ENCODE results near the gene RAE1. TPM values are rescaled to one million over a fixed set of nuclear protein-coding genes. Genes with fewer than 3 reads are reported as not detected.

RAE1 gene
- total and polyA plus RNA-seq, 2 donors (not counting 3 experiments of a cell fraction or from before 2014, with no cell fraction given) = 34.1 to 55.8 TPM

DNA sequence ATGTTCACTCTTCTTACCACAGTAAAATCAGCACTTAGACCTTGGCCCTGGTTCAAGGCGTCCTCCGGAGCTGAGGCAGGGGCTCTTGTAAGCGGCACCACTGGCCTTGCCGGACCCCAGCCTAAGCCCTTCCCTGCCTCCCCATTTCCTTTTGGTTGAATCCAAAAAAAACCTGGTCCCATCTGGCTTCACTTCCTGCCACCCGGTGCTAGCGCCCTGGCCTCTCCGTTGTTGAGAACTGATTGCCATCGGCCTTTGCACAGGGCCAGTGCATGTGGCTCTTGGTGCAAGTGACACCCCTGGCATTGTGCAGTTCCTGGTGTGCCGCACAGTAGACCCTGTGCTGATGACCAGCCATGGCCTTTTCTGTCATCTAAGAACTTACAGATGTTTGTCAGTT lies 21.1 kb downstream of the RAE1 start:
- Histone ChIP-seq H2AFZ (ENCODE audit: low read depth, low read length) (no peak overlapping the region), H3K4me3 (replicated peaks in 1 of 3; ENCODE audit: insufficient read depth in 1 of 3, low read depth in 1 of 3, low read length in 3 of 3) (no peak overlapping the region), H3K9ac (replicated peaks; ENCODE audit: extremely low read depth, insufficient read depth, low read length) (no peak overlapping the region), H3K4me2 (ENCODE audit: insufficient read depth, low read length) (no peak overlapping the region), H3K27me3 (ENCODE audit: control insufficient read depth in 2 of 2, insufficient read depth in 2 of 2, low read length in 2 of 2) (no peaks in the 10 kb centered on the region), H3K27ac (ENCODE audit: insufficient read depth, low read depth, low read length) (no peak overlapping the region), H3K79me2 (ENCODE audit: control insufficient read depth, insufficient read depth, low read length) (no peaks in the 10 kb centered on the region), H3K36me3 (ENCODE audit: control insufficient read depth in 2 of 2, extremely low read depth in 1 of 2, insufficient read depth in 2 of 2, low read length in 2 of 2) (peaks cover 40 to 58% of the 10 kb centered on the region in 2 experiments), H3K9me1 (replicated peaks; ENCODE audit: control insufficient read depth, extremely low read depth, insufficient read depth, low read length) (no peaks in the 10 kb centered on the region), H3K9me3 (replicated peaks; ENCODE audit: control insufficient read depth, insufficient read depth, low read length) (no peaks in the 10 kb centered on the region), H3K4me1 (ENCODE audit: control insufficient read depth, extremely low read depth, insufficient read depth, low read length) (no peaks in the 10 kb centered on the region), H4K20me1 (replicated peaks; ENCODE audit: control insufficient read depth, extremely low read depth, insufficient read depth, low read length) (no peaks in the 10 kb centered on the region)
- no peak for TF ChIP-seq JUN (IDR thresholded peaks at IDR 0.05; ENCODE audit: borderline replicate concordance, insufficient read depth, insufficient read length, low read depth)
- POLR2A ChIA-PET = no interaction called here
- no peak for DNase-seq (ENCODE audit: low read depth, low spot score)
- dilution Hi-C loops (cut with MboI; ENCODE audit: extremely low pct_ligation_motif_present, low sequenced_read_pairs) = no loop called here
- no TSS peak for BruUV-seq (replicated peaks)
- CTCF ChIA-PET = no interaction called here
- no peak for FAIRE-seq
- intact Hi-C loops (cut with micrococcal nuclease) = no loop called here

DNA sequence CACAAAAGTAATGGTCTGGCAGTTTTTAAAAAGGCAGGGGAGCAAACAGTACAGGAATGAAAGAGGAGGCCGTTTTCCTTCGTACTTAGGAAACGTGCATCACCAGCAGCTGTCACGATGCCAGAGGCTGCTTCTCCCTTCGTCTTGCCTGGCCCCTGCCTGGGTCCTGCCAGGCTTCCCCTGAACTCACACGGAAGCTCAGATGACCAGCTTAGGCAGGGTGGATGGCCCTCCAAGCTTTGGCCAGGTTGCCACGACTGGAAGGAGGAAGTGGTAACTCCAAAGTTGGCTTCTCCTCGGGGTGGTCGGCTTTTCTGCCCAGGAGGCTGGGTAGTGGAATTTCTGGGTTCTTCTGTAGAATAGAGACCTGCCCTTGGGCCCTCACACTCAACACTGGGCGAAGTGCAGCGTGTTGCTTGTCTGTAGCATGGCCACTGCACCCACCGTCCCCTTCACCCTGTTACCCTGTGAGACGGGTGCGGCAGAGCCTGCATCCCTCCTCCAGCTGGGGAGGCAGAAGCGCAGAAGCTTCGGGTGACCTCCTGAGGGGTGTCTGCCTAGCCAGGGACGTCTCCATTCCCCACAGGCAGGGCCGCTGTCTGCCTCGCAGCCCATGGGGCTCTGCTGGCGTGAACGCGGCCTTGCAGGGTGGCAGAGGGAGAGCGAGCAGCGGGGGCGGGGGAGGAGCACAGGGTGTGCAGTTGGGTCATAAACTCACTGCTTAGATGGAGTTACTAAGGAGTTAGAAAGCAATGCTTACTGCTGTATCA lies 21.7 kb downstream of the RAE1 start:
- CTCF ChIA-PET = no interaction called here
- DNase-seq (ENCODE audit: low read depth, low spot score) (no peak), FAIRE-seq (no peak)
- H3K27ac ChIP-seq (ENCODE audit: insufficient read depth, low read depth, low read length) = no peak overlapping the region
- no peaks in the 10 kb centered on the region for H3K27me3 ChIP-seq (ENCODE audit: control insufficient read depth in 2 of 2, insufficient read depth in 2 of 2, low read length in 2 of 2)
- H3K9ac ChIP-seq (replicated peaks; ENCODE audit: extremely low read depth, insufficient read depth, low read length) = no peak overlapping the region
- no peaks in the 10 kb centered on the region for H4K20me1 ChIP-seq (replicated peaks; ENCODE audit: control insufficient read depth, extremely low read depth, insufficient read depth, low read length)
- H3K4me2 ChIP-seq (ENCODE audit: insufficient read depth, low read length) = no peak overlapping the region
- BruUV-seq (replicated peaks) = no TSS peak
- H2AFZ ChIP-seq (ENCODE audit: low read depth, low read length) = no peak overlapping the region
- H3K79me2 ChIP-seq (ENCODE audit: control insufficient read depth, insufficient read depth, low read length) = no peaks in the 10 kb centered on the region
- H3K4me1 ChIP-seq (ENCODE audit: control insufficient read depth, extremely low read depth, insufficient read depth, low read length) = no peaks in the 10 kb centered on the region
- POLR2A ChIA-PET = no interaction called here
- no peak overlapping the region for H3K4me3 ChIP-seq (replicated peaks in 1 of 3; ENCODE audit: insufficient read depth in 1 of 3, low read depth in 1 of 3, low read length in 3 of 3)
- dilution Hi-C loops (cut with MboI; ENCODE audit: extremely low pct_ligation_motif_present, low sequenced_read_pairs) (no loop called here), intact Hi-C loops (cut with micrococcal nuclease) (no loop called here)
- TF ChIP-seq MYC (IDR thresholded peaks at IDR 0.05; ENCODE audit: low read depth, low read length) (no peak), POLR2A (IDR thresholded peaks at IDR 0.05; ENCODE audit: low read depth, low read length) (no peak), JUN (IDR thresholded peaks at IDR 0.05; ENCODE audit: borderline replicate concordance, insufficient read depth, insufficient read length, low read depth) (no peak), GATA2 (IDR thresholded peaks at IDR 0.05; ENCODE audit: insufficient read depth, insufficient read length, low read depth, low read length) (no peak), FOS (IDR thresholded peaks at IDR 0.05; ENCODE audit: borderline replicate concordance, insufficient read depth, low read length) (no peak), POLR2AphosphoS5 (IDR thresholded peaks at IDR 0.05; ENCODE audit: insufficient read depth, low read depth, low read length) (no peak), EZH2 (IDR thresholded peaks at IDR 0.05; ENCODE audit: borderline replicate concordance, low read depth, low read length, severe bottlenecking) (no peak)
- TF ChIP-seq, protein P1, sequence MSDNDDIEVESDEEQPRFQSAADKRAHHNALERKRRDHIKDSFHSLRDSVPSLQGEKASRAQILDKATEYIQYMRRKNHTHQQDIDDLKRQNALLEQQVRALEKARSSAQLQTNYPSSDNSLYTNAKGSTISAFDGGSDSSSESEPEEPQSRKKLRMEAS (IDR thresholded peaks at IDR 0.05; ENCODE audit: insufficient read depth, insufficient read length) = no peak
- TF ChIP-seq, protein P2, sequence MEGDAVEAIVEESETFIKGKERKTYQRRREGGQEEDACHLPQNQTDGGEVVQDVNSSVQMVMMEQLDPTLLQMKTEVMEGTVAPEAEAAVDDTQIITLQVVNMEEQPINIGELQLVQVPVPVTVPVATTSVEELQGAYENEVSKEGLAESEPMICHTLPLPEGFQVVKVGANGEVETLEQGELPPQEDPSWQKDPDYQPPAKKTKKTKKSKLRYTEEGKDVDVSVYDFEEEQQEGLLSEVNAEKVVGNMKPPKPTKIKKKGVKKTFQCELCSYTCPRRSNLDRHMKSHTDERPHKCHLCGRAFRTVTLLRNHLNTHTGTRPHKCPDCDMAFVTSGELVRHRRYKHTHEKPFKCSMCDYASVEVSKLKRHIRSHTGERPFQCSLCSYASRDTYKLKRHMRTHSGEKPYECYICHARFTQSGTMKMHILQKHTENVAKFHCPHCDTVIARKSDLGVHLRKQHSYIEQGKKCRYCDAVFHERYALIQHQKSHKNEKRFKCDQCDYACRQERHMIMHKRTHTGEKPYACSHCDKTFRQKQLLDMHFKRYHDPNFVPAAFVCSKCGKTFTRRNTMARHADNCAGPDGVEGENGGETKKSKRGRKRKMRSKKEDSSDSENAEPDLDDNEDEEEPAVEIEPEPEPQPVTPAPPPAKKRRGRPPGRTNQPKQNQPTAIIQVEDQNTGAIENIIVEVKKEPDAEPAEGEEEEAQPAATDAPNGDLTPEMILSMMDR (IDR thresholded peaks at IDR 0.05; ENCODE audit: extremely low read depth in 1 of 2, insufficient read depth in 1 of 2, low read depth in 1 of 2, low read length in 2 of 2) = no peak
- no peaks in the 10 kb centered on the region for H3K9me1 ChIP-seq (replicated peaks; ENCODE audit: control insufficient read depth, extremely low read depth, insufficient read depth, low read length)
- peaks cover 40 to 57% of the 10 kb centered on the region in 2 experiments for H3K36me3 ChIP-seq (ENCODE audit: control insufficient read depth in 2 of 2, extremely low read depth in 1 of 2, insufficient read depth in 2 of 2, low read length in 2 of 2)
- H3K9me3 ChIP-seq (replicated peaks; ENCODE audit: control insufficient read depth, insufficient read depth, low read length) = no peaks in the 10 kb centered on the region
